ENCODE measurements around the gene MDC1.
A peak's percentile ranks its signal among the peaks of the same experiment; 100 is the strongest.
"Not testable (repeated sequence)": the region's sequence is repeated elsewhere in the genome, so short reads cannot be mapped to it uniquely, and the experiment has no call there.

Gene MDC1

GRCh38 chr6:30717129-30717844 lies at the start of gene MDC1:
MDC1 (minus strand) TSS chr6:30717281; CDS start chr6:30715175, 2,106 bp downstream.
- peak within 1 kb of the TSS; percentile 90 for H3K4me3 ChIP-seq (ENCODE audit: low read depth, low read length)
- TF ChIP-seq CTCF (IDR thresholded peaks at IDR 0.05; ENCODE audit: low read depth, low read length, missing control alignments): peak; percentile 27
- DNase-seq (ENCODE audit: low read depth): peak; percentile 100

GRCh38 chr6:30766461-30767157 lies 49.5 kb upstream of the MDC1 start:
- H3K4me3 ChIP-seq (ENCODE audit: low read depth, low read length): no peak overlapping the region

GRCh38 chr6:30765495-30765894 lies 48.4 kb upstream of the MDC1 start:
- not testable (repeated sequence) for DNase-seq (ENCODE audit: low read depth); H3K4me3 ChIP-seq (ENCODE audit: low read depth, low read length)

More at GRCh38 chr6:30766461-30767157, 49.5 kb upstream of the MDC1 start:
- DNase-seq (ENCODE audit: low read depth): no peak
- TF ChIP-seq CTCF (IDR thresholded peaks at IDR 0.05; ENCODE audit: low read depth, low read length, missing control alignments): no peak

GRCh38 chr6:30764490-30765043 lies 47.5 kb upstream of the MDC1 start:
- H3K4me3 ChIP-seq (ENCODE audit: low read depth, low read length); DNase-seq (ENCODE audit: low read depth): not testable (repeated sequence)

GRCh38 chr6:30763618-30764489 lies 46.8 kb upstream of the MDC1 start:
- no peak overlapping the region for H3K4me3 ChIP-seq (ENCODE audit: low read depth, low read length)
- no peak for DNase-seq (ENCODE audit: low read depth)
- no peak for TF ChIP-seq CTCF (IDR thresholded peaks at IDR 0.05; ENCODE audit: low read depth, low read length, missing control alignments)

- TF ChIP-seq CTCF (IDR thresholded peaks at IDR 0.05; ENCODE audit: low read depth, low read length, missing control alignments): no peak
- no peak overlapping the region for H3K4me3 ChIP-seq (ENCODE audit: low read depth, low read length)
- DNase-seq (ENCODE audit: low read depth): no peak
Observed at GRCh38 chr6:30763155-30763617, 46.1 kb upstream of the MDC1 start.

- no peak for TF ChIP-seq CTCF (IDR thresholded peaks at IDR 0.05; ENCODE audit: low read depth, low read length, missing control alignments)
- no peak for DNase-seq (ENCODE audit: low read depth)
- no peak overlapping the region for H3K4me3 ChIP-seq (ENCODE audit: low read depth, low read length)
Observed at GRCh38 chr6:30761791-30762429, 44.8 kb upstream of the MDC1 start.
